Measurements from ENCODE around the gene COL13A1.

DNA sequence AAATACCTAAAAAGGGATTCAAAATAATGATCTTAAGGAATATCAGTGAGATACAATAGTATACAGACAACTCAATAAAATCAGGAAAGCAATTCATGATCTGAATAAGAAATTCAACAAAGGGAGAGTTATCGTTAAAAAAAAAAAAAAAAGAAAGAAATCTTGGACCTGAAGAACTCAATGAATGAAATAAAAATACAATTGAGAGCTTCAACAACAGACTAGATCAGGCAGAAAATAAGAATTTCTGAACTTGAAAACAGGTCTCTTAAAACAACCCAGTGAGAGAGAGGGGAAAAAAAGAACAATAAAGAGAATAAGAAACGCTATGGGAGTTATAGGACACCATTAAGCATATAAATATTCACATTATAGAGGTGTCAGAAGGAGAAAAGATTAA lies 179.0 kb downstream of the COL13A1 start:
- TF ChIP-seq, protein P1, sequence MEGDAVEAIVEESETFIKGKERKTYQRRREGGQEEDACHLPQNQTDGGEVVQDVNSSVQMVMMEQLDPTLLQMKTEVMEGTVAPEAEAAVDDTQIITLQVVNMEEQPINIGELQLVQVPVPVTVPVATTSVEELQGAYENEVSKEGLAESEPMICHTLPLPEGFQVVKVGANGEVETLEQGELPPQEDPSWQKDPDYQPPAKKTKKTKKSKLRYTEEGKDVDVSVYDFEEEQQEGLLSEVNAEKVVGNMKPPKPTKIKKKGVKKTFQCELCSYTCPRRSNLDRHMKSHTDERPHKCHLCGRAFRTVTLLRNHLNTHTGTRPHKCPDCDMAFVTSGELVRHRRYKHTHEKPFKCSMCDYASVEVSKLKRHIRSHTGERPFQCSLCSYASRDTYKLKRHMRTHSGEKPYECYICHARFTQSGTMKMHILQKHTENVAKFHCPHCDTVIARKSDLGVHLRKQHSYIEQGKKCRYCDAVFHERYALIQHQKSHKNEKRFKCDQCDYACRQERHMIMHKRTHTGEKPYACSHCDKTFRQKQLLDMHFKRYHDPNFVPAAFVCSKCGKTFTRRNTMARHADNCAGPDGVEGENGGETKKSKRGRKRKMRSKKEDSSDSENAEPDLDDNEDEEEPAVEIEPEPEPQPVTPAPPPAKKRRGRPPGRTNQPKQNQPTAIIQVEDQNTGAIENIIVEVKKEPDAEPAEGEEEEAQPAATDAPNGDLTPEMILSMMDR (IDR thresholded peaks at IDR 0.05 in 4 of 5, conservative IDR thresholded peaks at IDR 0.05 in 1 of 5), result no peak
- TF ChIP-seq POLR2A (IDR thresholded peaks at IDR 0.05), result no peak
